Measurements from ENCODE around the gene GPRC5C.

Gene GPRC5C

GRCh38 chr17:74408262-74408661, 23.6 kb upstream of the GPRC5C start:
- H3K27ac ChIP-seq (ENCODE audit: low read depth, low read length) = no peak overlapping the region
- H3K27me3 ChIP-seq (ENCODE audit: control insufficient read depth, insufficient read depth, low read length) = no peaks in the 10 kb centered on the region
- no peak overlapping the region for H3K4me3 ChIP-seq (ENCODE audit: low read depth, low read length)
- peaks cover 24% of the 10 kb centered on the region for H3K4me1 ChIP-seq (ENCODE audit: control insufficient read depth, insufficient read depth, low read length)
- no peaks in the 10 kb centered on the region for H3K36me3 ChIP-seq (ENCODE audit: control insufficient read depth, insufficient read depth, low read length)
- no peaks in the 10 kb centered on the region for H3K9me3 ChIP-seq (ENCODE audit: control insufficient read depth, insufficient read depth, low read depth, low read length)
- H3K9ac ChIP-seq (ENCODE audit: low read length) = no peak overlapping the region

GRCh38 chr17:74408815-74409214, 23.1 kb upstream of the GPRC5C start:
- Histone ChIP-seq H3K27ac (ENCODE audit: low read depth, low read length) (no peak overlapping the region), H3K9ac (ENCODE audit: low read length) (no peak overlapping the region), H3K4me3 (ENCODE audit: low read depth, low read length) (no peak overlapping the region), H3K36me3 (ENCODE audit: control insufficient read depth, insufficient read depth, low read length) (no peaks in the 10 kb centered on the region), H3K27me3 (ENCODE audit: control insufficient read depth, insufficient read depth, low read length) (no peaks in the 10 kb centered on the region), H3K4me1 (ENCODE audit: control insufficient read depth, insufficient read depth, low read length) (peaks cover 18% of the 10 kb centered on the region), H3K9me3 (ENCODE audit: control insufficient read depth, insufficient read depth, low read depth, low read length) (no peaks in the 10 kb centered on the region)

GRCh38 chr17:74410001-74410443, 21.9 kb upstream of the GPRC5C start:
- Histone ChIP-seq H3K4me3 (ENCODE audit: low read depth, low read length) (no peak overlapping the region), H3K4me1 (ENCODE audit: control insufficient read depth, insufficient read depth, low read length) (peaks cover 7% of the 10 kb centered on the region; the same call in 1 of the 2 replicates), H3K9ac (ENCODE audit: low read length) (no peak overlapping the region), H3K36me3 (ENCODE audit: control insufficient read depth, insufficient read depth, low read length) (no peaks in the 10 kb centered on the region), H3K27me3 (ENCODE audit: control insufficient read depth, insufficient read depth, low read length) (no peaks in the 10 kb centered on the region), H3K9me3 (ENCODE audit: control insufficient read depth, insufficient read depth, low read depth, low read length) (no peaks in the 10 kb centered on the region), H3K27ac (ENCODE audit: low read depth, low read length) (no peak overlapping the region)

DNA sequence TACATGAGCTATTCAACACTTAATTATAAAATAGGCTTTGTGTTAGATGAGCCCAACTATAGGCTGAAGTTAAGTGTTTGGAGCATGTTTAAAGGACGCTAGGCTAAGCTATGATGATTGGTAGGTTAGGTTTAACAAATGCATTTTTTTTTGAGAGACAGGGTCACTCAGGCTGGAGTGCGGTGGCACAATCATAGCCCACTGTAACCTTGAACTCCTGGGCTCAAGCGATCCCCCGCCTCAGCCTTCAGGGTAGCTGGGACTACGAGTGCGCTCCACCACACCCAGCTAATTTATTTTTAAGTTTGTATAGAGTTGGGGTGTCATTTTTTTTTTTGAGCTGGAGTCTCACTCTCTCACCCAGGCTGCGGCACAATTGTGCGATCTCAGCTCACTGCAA, 19.3 kb upstream of the GPRC5C start:
- no peak overlapping the region for H3K27ac ChIP-seq (ENCODE audit: low read depth, low read length)
- H3K27me3 ChIP-seq (ENCODE audit: control insufficient read depth, insufficient read depth, low read length) = no peaks in the 10 kb centered on the region
- H3K9me3 ChIP-seq (ENCODE audit: control insufficient read depth, insufficient read depth, low read depth, low read length) = no peaks in the 10 kb centered on the region
- peaks cover 11% of the 10 kb centered on the region for H3K4me1 ChIP-seq (ENCODE audit: control insufficient read depth, insufficient read depth, low read length)
- no peak overlapping the region for H3K4me3 ChIP-seq (ENCODE audit: low read depth, low read length)
- H3K9ac ChIP-seq (ENCODE audit: low read length) = no peak overlapping the region
- H3K36me3 ChIP-seq (ENCODE audit: control insufficient read depth, insufficient read depth, low read length) = no peaks in the 10 kb centered on the region

GRCh38 chr17:74413491-74413890, 18.4 kb upstream of the GPRC5C start:
- Histone ChIP-seq H3K27me3 (ENCODE audit: control insufficient read depth, insufficient read depth, low read length) (no peaks in the 10 kb centered on the region), H3K27ac (ENCODE audit: low read depth, low read length) (no peak overlapping the region), H3K4me3 (ENCODE audit: low read depth, low read length) (no peak overlapping the region), H3K9ac (ENCODE audit: low read length) (no peak overlapping the region), H3K9me3 (ENCODE audit: control insufficient read depth, insufficient read depth, low read depth, low read length) (no peaks in the 10 kb centered on the region), H3K4me1 (ENCODE audit: control insufficient read depth, insufficient read depth, low read length) (peaks cover 14% of the 10 kb centered on the region), H3K36me3 (ENCODE audit: control insufficient read depth, insufficient read depth, low read length) (no peaks in the 10 kb centered on the region)

DNA sequence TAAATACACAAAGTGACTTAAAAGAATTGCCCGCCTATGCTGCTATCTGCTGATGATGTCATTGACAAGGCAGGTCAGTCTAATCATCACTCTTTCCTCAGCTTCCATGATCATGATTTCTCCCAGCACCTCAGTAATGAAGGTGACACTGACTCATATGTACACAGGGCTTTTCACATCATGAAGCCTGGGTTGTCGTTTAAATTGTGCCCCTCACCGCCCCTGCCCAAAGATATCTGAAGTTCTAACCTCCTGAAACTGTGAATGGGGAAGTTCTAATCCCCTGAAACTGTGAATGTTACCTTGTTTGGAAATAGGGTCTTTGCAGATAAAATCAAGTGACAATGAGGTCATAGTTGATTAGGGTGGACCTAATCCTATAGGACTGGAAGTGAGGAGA, 17.4 kb upstream of the GPRC5C start:
- no peaks in the 10 kb centered on the region for H3K9me3 ChIP-seq (ENCODE audit: control insufficient read depth, insufficient read depth, low read depth, low read length)
- no peak overlapping the region for H3K9ac ChIP-seq (ENCODE audit: low read length)
- H3K36me3 ChIP-seq (ENCODE audit: control insufficient read depth, insufficient read depth, low read length) = no peaks in the 10 kb centered on the region
- no peaks in the 10 kb centered on the region for H3K27me3 ChIP-seq (ENCODE audit: control insufficient read depth, insufficient read depth, low read length)
- H3K27ac ChIP-seq (ENCODE audit: low read depth, low read length) = no peak overlapping the region
- H3K4me3 ChIP-seq (ENCODE audit: low read depth, low read length) = no peak overlapping the region
- H3K4me1 ChIP-seq (ENCODE audit: control insufficient read depth, insufficient read depth, low read length) = peaks cover 14% of the 10 kb centered on the region

- Histone ChIP-seq H3K4me3 (ENCODE audit: low read depth, low read length) (no peak overlapping the region), H3K9ac (ENCODE audit: low read length) (no peak overlapping the region), H3K36me3 (ENCODE audit: control insufficient read depth, insufficient read depth, low read length) (no peaks in the 10 kb centered on the region), H3K27ac (ENCODE audit: low read depth, low read length) (no peak overlapping the region), H3K27me3 (ENCODE audit: control insufficient read depth, insufficient read depth, low read length) (no peaks in the 10 kb centered on the region), H3K9me3 (ENCODE audit: control insufficient read depth, insufficient read depth, low read depth, low read length) (no peaks in the 10 kb centered on the region), H3K4me1 (ENCODE audit: control insufficient read depth, insufficient read depth, low read length) (peaks cover 7% of the 10 kb centered on the region)
Observed at GRCh38 chr17:74415608-74416396, 16.1 kb upstream of the GPRC5C start.

DNA sequence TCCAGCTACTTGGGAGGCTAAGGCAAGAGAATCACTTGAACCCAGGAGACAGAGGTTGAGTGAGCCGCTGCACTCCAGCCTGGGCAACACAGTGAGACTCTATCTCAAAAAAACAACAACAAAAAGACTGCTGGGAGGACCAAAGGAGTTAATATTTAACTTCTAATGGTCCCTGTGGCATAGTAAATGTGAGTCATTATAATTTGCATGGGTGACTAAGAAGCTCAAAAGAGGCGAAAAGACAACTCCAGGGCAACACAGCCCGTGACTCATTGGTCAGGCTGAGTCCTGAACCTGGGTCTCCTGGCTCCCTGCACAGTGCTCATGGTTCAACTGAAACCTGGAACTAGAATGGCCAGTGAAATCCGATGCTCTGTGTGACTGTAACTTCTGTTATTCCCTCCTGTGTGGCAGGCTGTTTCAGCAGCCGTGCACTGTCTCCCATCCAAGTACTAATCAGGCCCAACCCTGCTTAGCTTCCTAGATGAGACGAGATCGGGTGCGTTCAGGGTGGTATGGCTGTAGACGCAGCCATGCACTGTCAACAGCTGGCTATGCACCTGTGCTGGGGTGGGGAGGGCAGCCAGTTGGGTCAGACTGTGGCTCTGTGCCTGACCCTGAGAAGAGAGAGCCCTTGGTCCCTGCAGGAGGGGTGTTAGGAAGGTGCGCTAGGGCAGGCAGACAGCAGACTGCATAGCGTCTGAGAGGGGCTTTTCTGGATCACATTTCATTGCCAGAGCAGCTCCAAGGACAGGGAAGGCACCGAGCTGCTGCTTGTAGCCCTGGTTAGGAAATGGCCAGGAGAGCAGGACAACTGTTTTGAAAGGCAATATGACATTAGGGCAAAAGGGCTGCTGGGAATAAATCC, 14.5 kb upstream of the GPRC5C start:
- H3K27me3 ChIP-seq (ENCODE audit: control insufficient read depth, insufficient read depth, low read length) = no peaks in the 10 kb centered on the region
- H3K4me3 ChIP-seq (ENCODE audit: low read depth, low read length) = no peak overlapping the region
- peaks cover 7% of the 10 kb centered on the region for H3K4me1 ChIP-seq (ENCODE audit: control insufficient read depth, insufficient read depth, low read length)
- no peaks in the 10 kb centered on the region for H3K36me3 ChIP-seq (ENCODE audit: control insufficient read depth, insufficient read depth, low read length)
- H3K9ac ChIP-seq (ENCODE audit: low read length) = no peak overlapping the region
- H3K27ac ChIP-seq (ENCODE audit: low read depth, low read length) = no peak overlapping the region
- H3K9me3 ChIP-seq (ENCODE audit: control insufficient read depth, insufficient read depth, low read depth, low read length) = 0 out of 2 replicates have a peak, but pooled peaks cover 1% of the 10 kb centered on the region

DNA sequence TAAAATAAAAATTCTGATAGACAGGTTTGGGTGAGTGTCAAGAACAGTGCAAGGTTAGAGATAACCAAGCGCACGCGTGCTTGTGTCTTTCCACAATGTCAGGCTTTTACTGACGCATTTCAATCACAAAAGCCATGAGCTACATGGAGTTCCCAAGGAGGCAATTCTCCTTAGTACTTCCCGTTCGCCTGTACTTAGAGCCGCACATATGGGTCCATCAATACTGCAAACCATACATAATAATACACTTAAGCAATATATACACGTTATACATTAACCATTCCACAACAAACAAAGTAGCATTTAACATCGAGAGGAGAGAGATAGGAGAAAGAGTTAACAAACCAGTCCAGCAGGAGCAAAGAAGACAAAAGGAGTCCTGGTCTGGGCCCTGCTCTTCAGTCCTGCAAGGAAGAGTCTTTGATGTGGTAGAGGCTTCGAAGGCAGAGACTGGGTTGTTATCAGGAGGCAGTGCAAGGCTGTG, 11.9 kb upstream of the GPRC5C start:
- H3K4me3 ChIP-seq (ENCODE audit: low read depth, low read length) = no peak overlapping the region
- H3K9ac ChIP-seq (ENCODE audit: low read length) = no peak overlapping the region
- no peak overlapping the region for H3K27ac ChIP-seq (ENCODE audit: low read depth, low read length)
- H3K4me1 ChIP-seq (ENCODE audit: control insufficient read depth, insufficient read depth, low read length) = peaks cover 7% of the 10 kb centered on the region
- H3K27me3 ChIP-seq (ENCODE audit: control insufficient read depth, insufficient read depth, low read length) = peaks cover 3% of the 10 kb centered on the region; the same call in 1 of the 2 replicates
- H3K36me3 ChIP-seq (ENCODE audit: control insufficient read depth, insufficient read depth, low read length) = no peaks in the 10 kb centered on the region
- peaks cover 9% of the 10 kb centered on the region; the same call in 1 of the 2 replicates for H3K9me3 ChIP-seq (ENCODE audit: control insufficient read depth, insufficient read depth, low read depth, low read length)

- no peak overlapping the region for H3K27ac ChIP-seq (ENCODE audit: low read depth, low read length)
- H3K4me1 ChIP-seq (ENCODE audit: control insufficient read depth, insufficient read depth, low read length) = peaks cover 18% of the 10 kb centered on the region
- H3K9me3 ChIP-seq (ENCODE audit: control insufficient read depth, insufficient read depth, low read depth, low read length) = peaks cover 9% of the 10 kb centered on the region; the same call in 1 of the 2 replicates
- no peaks in the 10 kb centered on the region for H3K36me3 ChIP-seq (ENCODE audit: control insufficient read depth, insufficient read depth, low read length)
- peaks cover 3% of the 10 kb centered on the region; the same call in 1 of the 2 replicates for H3K27me3 ChIP-seq (ENCODE audit: control insufficient read depth, insufficient read depth, low read length)
- no peak overlapping the region for H3K9ac ChIP-seq (ENCODE audit: low read length)
- H3K4me3 ChIP-seq (ENCODE audit: low read depth, low read length) = no peak overlapping the region
Observed at GRCh38 chr17:74424117-74424516, 7.8 kb upstream of the GPRC5C start.

GRCh38 chr17:74424657-74425056, 7.2 kb upstream of the GPRC5C start:
- Histone ChIP-seq H3K36me3 (ENCODE audit: control insufficient read depth, insufficient read depth, low read length) (no peaks in the 10 kb centered on the region), H3K27me3 (ENCODE audit: control insufficient read depth, insufficient read depth, low read length) (peaks cover 7% of the 10 kb centered on the region), H3K9me3 (ENCODE audit: control insufficient read depth, insufficient read depth, low read depth, low read length) (peaks cover 9% of the 10 kb centered on the region; the same call in 1 of the 2 replicates), H3K27ac (ENCODE audit: low read depth, low read length) (no peak overlapping the region), H3K4me1 (ENCODE audit: control insufficient read depth, insufficient read depth, low read length) (peaks cover 22% of the 10 kb centered on the region), H3K9ac (ENCODE audit: low read length) (no peak overlapping the region), H3K4me3 (ENCODE audit: low read depth, low read length) (no peak overlapping the region)
